Esophagus squamous epithelium (tissue), 4 donors: ENCODE data around the gene TMEM164.

Experiments used
- CTCF ChIP-seq, 6 experiments: fragments of 450-650 bp in 4 of 6; fragments of 200-600 bp in 2 of 6; sonication (generic) in 2 of 6; IDR thresholded peaks; one replicate each; pipeline ENCODE4 v1.5.1; 2016 to 2019; ENCODE audit warnings: antibody characterized with exemption in 6 of 6, mild to moderate bottlenecking in 4 of 6, moderate library complexity in 4 of 6
- POLR2A ChIP-seq, 4 donors: fragments of 450-650 bp; IDR thresholded peaks; one replicate each; pipeline ENCODE4 v1.6.1; 2017; ENCODE audit warnings: antibody characterized with exemption in 4 of 4, mild to moderate bottlenecking in 4 of 4, moderate library complexity in 3 of 4

- TF ChIP-seq CTCF (IDR thresholded peaks at IDR 0.05), result no peak
- TF ChIP-seq POLR2A (IDR thresholded peaks at IDR 0.05), result no peak
Observed at GRCh38 chrX:110006161-110006560, 3.2 kb downstream of the TMEM164 start.
